ENCODE results near the gene ARHGEF18.

ARHGEF18 gene

DNA sequence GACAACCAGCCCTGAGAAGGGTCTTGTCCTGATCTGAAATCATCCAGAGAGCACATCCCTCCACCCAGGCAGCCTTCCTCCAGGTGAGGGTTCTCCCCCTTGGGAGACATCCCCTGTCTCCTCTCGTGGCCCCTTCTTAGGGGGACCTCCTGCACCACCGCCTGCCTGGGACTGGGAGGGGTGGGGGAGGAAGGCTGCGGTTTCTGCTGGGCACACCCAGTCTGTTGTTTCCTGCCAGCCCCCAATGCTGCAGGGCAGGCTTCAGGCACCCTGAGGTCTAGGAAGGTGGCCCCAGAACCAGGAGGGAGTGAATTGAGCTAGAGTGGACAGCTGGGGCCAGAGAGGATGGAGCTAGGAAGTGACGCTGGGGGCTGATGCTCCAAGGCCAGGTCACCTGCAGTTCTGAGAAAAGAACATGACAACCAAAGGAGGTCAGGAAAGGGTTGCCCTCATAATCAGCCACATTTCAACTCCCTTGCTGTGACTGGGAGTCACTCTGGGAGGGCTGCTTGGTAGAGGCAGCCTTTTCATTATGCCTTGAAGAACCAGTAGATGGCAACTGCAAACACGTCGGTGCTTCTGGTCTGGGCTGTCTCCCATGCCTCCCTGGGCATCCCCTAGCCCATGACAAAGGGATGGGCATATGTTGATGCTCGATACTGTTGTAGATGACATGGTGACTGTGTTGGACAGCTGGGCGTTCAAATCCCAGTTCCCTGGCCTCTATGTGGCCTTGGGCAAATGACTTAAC, 1.4 kb downstream of the ARHGEF18 start:
- Histone ChIP-seq H3K9ac (ENCODE audit: low read length) (no peak overlapping the region), H3K9me3 (ENCODE audit: control insufficient read depth, insufficient read depth, low read depth, low read length) (peaks cover 6% of the 10 kb centered on the region), H3K27ac (ENCODE audit: low read depth, low read length) (no peak overlapping the region), H3K4me1 (ENCODE audit: control insufficient read depth, insufficient read depth, low read length) (peaks cover 6% of the 10 kb centered on the region; the same call in 1 of the 2 replicates), H3K27me3 (ENCODE audit: control insufficient read depth, insufficient read depth, low read length) (no peaks in the 10 kb centered on the region), H3K4me3 (ENCODE audit: low read depth, low read length) (no peak overlapping the region), H3K36me3 (ENCODE audit: control insufficient read depth, insufficient read depth, low read length) (no peaks in the 10 kb centered on the region)

DNA sequence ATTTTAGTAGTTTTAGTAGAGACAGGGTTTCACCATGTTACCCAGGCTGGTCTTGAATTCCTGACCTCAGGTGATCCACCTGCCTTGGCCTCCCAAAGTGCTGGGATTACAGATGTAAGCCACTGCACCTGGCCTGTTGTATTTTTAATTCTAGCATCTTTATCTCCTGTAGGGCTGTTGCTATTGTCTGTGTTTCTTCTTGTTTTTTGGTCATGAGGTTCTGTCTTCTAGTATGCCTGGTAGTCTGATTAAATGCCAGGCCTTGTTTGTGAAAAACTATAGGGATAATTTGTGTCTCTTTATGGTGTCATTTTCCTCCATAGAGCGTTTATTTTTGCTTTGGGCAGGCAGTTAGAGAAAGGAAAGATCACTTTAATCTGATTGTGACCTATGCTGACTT, 3.1 kb downstream of the ARHGEF18 start:
- Histone ChIP-seq H3K36me3 (ENCODE audit: control insufficient read depth, insufficient read depth, low read length) (no peaks in the 10 kb centered on the region), H3K9ac (ENCODE audit: low read length) (no peak overlapping the region), H3K9me3 (ENCODE audit: control insufficient read depth, insufficient read depth, low read depth, low read length) (peaks cover 6% of the 10 kb centered on the region), H3K27ac (ENCODE audit: low read depth, low read length) (no peak overlapping the region), H3K4me1 (ENCODE audit: control insufficient read depth, insufficient read depth, low read length) (no peaks in the 10 kb centered on the region; the same call in 1 of the 2 replicates), H3K27me3 (ENCODE audit: control insufficient read depth, insufficient read depth, low read length) (no peaks in the 10 kb centered on the region), H3K4me3 (ENCODE audit: low read depth, low read length) (no peak overlapping the region)

DNA sequence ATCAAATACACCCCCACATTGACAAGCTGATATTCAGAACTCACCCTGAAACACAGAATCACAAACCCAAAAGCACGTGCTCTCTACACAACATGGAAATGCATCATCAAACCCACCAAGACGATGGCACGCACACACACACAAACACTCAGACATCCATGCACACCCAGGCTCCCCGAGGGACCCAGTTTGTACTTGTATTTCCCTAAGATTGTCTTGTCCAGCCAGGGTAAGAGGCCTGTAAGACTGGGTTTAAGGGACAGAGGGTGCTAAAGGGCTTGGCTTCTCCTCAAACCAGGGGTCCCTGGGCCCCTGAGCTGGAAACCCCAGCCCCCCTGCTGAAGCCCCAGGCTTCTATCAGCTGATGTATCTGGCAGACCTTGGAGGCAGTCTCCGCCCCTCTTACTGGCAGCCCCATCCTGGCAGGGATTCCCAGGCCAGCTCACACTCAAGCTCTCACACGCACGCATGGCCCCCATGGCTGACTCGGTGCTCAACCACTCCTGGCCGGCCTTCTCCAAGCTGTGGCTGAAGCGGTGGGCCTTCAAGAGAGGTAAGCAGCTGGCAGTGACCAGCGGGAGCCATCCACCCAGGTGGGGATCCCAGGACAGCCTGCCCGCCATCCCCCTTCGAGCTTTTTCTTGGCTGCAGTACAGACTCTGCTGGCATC, 6.5 kb downstream of the ARHGEF18 start:
- Histone ChIP-seq H3K9me3 (ENCODE audit: control insufficient read depth, insufficient read depth, low read depth, low read length) (peaks cover 6% of the 10 kb centered on the region), H3K27ac (ENCODE audit: low read depth, low read length) (no peak overlapping the region), H3K27me3 (ENCODE audit: control insufficient read depth, insufficient read depth, low read length) (no peaks in the 10 kb centered on the region), H3K4me1 (ENCODE audit: control insufficient read depth, insufficient read depth, low read length) (no peaks in the 10 kb centered on the region; the same call in 1 of the 2 replicates), H3K9ac (ENCODE audit: low read length) (no peak overlapping the region), H3K36me3 (ENCODE audit: control insufficient read depth, insufficient read depth, low read length) (no peaks in the 10 kb centered on the region), H3K4me3 (ENCODE audit: low read depth, low read length) (no peak overlapping the region)

DNA sequence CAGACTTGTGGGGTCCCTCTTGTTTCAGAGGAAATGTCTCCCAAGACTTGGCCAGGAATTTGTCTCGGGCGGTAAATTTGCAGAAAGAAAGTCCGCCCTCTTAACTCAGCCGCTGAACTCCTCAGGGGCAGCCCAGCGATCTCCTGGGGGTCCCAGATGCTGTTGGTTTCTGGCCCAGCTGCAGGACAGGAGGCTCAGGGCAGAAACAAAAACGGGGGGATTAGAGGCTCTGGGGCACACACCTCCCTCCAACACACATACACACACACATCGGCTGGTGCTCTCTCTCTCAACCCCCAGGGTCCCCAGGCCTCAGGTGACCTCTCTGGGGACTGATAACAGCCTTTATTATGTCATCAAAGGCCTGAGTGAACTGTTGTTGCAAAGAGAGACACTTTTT, 7.1 kb downstream of the ARHGEF18 start:
- no peaks in the 10 kb centered on the region for H3K27me3 ChIP-seq (ENCODE audit: control insufficient read depth, insufficient read depth, low read length)
- H3K36me3 ChIP-seq (ENCODE audit: control insufficient read depth, insufficient read depth, low read length) = no peaks in the 10 kb centered on the region
- no peak overlapping the region for H3K9ac ChIP-seq (ENCODE audit: low read length)
- no peak overlapping the region for H3K27ac ChIP-seq (ENCODE audit: low read depth, low read length)
- no peak overlapping the region for H3K4me3 ChIP-seq (ENCODE audit: low read depth, low read length)
- H3K4me1 ChIP-seq (ENCODE audit: control insufficient read depth, insufficient read depth, low read length) = no peaks in the 10 kb centered on the region; the same call in 1 of the 2 replicates
- H3K9me3 ChIP-seq (ENCODE audit: control insufficient read depth, insufficient read depth, low read depth, low read length) = peaks cover 6% of the 10 kb centered on the region

DNA sequence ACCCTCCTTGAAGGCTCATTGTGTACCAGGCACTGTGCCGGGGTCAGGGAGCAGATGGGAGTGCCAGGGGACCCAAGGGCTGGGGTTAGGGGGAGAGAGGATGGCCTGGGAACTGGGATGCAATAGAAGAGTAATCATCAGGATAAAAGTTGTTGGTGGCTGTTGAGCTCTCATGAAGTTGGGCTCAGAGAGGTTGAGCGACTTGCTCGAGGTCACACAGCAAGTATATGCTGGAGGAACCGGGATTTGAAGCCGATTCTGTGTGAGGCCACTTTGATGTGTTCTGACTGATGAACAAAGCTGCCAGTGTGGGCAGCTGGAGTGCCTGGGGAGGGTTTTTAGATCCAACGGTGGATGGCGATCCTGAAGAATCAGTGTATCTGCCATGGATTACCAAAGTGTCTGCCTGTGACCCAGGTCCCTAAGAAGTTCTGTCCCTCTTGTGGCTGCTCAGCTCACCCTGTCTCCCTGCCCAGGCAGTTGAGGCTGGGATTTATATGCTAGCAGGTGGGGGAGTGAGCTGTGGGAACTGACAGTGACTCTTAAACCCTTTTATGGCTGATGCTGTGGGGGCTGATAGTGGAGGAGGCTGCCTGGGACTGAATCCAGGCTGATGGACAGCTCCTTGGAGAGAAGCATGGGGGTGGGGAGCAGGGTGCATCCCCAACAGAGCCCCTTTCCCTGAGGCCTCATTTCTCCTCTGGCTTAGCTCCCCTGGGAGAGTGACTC, 8.3 kb downstream of the ARHGEF18 start:
- Histone ChIP-seq H3K9ac (ENCODE audit: low read length) (no peak overlapping the region), H3K36me3 (ENCODE audit: control insufficient read depth, insufficient read depth, low read length) (no peaks in the 10 kb centered on the region), H3K4me1 (ENCODE audit: control insufficient read depth, insufficient read depth, low read length) (no peaks in the 10 kb centered on the region; the same call in 1 of the 2 replicates), H3K9me3 (ENCODE audit: control insufficient read depth, insufficient read depth, low read depth, low read length) (peaks cover 2% of the 10 kb centered on the region; the same call in 1 of the 2 replicates), H3K27me3 (ENCODE audit: control insufficient read depth, insufficient read depth, low read length) (peaks cover under 1% of the 10 kb centered on the region; the same call in 1 of the 2 replicates), H3K27ac (ENCODE audit: low read depth, low read length) (no peak overlapping the region), H3K4me3 (ENCODE audit: low read depth, low read length) (no peak overlapping the region)

DNA sequence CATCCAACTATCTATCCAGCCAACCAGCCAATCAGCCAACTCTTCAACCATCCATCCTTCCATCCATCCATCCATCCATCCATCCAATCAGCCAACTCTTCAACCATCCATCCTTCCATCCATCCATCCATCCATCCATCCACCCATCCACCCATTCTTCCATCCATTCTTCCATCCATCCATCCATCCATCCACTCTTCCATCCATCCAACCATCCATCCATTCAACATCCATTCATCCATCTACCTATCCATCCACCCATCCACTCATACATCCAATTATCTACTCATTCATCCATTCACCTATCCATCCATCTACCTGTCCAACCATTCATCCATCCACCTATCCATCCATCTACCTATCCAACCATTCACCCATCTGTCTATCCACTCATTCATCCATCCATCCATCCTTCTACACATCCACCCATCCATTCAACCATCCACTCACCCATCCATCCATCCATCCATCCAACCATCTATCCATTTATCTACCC, 9.4 kb downstream of the ARHGEF18 start:
- Histone ChIP-seq H3K4me1 (ENCODE audit: control insufficient read depth, insufficient read depth, low read length) (no peaks in the 10 kb centered on the region; the same call in 1 of the 2 replicates), H3K4me3 (ENCODE audit: low read depth, low read length) (no peak overlapping the region), H3K9me3 (ENCODE audit: control insufficient read depth, insufficient read depth, low read depth, low read length) (no peaks in the 10 kb centered on the region; the same call in 1 of the 2 replicates), H3K36me3 (ENCODE audit: control insufficient read depth, insufficient read depth, low read length) (no peaks in the 10 kb centered on the region), H3K27ac (ENCODE audit: low read depth, low read length) (no peak overlapping the region), H3K9ac (ENCODE audit: low read length) (no peak overlapping the region), H3K27me3 (ENCODE audit: control insufficient read depth, insufficient read depth, low read length) (peaks cover 10% of the 10 kb centered on the region; the same call in 1 of the 2 replicates)

DNA sequence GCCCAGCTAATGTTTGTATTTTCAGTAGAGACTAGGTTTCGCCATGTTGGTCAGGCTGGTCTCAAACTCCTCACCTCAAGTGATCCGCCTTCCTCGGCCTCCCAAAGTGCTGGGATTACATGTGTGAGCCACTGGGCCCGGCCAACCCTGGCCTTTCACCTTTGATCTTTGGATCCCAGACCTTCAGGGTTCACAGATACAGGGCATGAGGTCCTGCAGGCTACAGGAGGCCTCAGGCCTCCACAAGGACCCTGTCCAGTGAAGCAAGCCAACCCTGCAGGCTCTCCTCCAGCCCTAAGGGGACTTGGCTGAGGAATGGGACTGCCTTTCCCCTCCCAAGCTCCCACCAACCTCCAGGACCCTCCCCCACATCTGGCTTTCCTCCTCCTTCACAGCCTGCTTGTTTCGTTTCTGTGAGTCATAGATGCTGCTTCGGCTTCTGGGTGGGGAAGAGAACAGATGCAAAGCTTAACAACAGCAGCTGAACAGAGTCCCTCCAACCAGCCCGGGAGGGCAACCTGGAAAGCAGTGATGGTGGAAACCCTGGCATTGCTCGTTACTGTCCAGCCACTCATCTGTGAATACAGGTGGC, 11.8 kb downstream of the ARHGEF18 start:
- no peaks in the 10 kb centered on the region for H3K36me3 ChIP-seq (ENCODE audit: control insufficient read depth, insufficient read depth, low read length)
- H3K4me3 ChIP-seq (ENCODE audit: low read depth, low read length) = no peak overlapping the region
- peaks cover 31% of the 10 kb centered on the region; the same call in 1 of the 2 replicates for H3K27me3 ChIP-seq (ENCODE audit: control insufficient read depth, insufficient read depth, low read length)

DNA sequence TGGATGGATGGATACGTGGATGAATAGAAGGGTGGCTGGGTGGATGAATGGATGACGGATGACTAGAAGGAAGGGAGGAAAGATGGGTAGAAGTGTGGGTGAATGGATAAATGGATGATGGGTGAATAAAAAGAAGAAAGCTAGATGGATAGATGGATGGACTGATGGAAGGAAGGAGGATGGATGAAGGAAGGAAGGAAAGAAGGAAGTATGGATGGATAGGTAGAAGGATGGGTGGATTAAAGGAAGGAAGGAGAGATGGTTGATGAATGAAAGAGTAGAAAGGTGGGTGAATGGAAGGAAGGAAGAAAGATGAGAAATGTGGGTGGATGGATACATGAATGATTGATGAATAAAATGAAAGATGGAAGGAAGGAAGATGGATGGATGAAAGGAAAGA, 14.5 kb downstream of the ARHGEF18 start:
- H3K4me3 ChIP-seq (ENCODE audit: low read depth, low read length) = no peak overlapping the region
- H3K9ac ChIP-seq (ENCODE audit: low read length) = no peak overlapping the region
- peaks cover 32% of the 10 kb centered on the region; the same call in 1 of the 2 replicates for H3K27me3 ChIP-seq (ENCODE audit: control insufficient read depth, insufficient read depth, low read length)
- no peaks in the 10 kb centered on the region; the same call in 1 of the 2 replicates for H3K9me3 ChIP-seq (ENCODE audit: control insufficient read depth, insufficient read depth, low read depth, low read length)
- H3K36me3 ChIP-seq (ENCODE audit: control insufficient read depth, insufficient read depth, low read length) = no peaks in the 10 kb centered on the region
- H3K4me1 ChIP-seq (ENCODE audit: control insufficient read depth, insufficient read depth, low read length) = no peaks in the 10 kb centered on the region
- H3K27ac ChIP-seq (ENCODE audit: low read depth, low read length) = no peak overlapping the region

More for the DNA sequence above, 11.8 kb downstream of the ARHGEF18 start:
- no peaks in the 10 kb centered on the region; the same call in 1 of the 2 replicates for H3K9me3 ChIP-seq (ENCODE audit: control insufficient read depth, insufficient read depth, low read depth, low read length)
- H3K9ac ChIP-seq (ENCODE audit: low read length) = no peak overlapping the region
- H3K4me1 ChIP-seq (ENCODE audit: control insufficient read depth, insufficient read depth, low read length) = no peaks in the 10 kb centered on the region; the same call in 1 of the 2 replicates
- no peak overlapping the region for H3K27ac ChIP-seq (ENCODE audit: low read depth, low read length)

DNA sequence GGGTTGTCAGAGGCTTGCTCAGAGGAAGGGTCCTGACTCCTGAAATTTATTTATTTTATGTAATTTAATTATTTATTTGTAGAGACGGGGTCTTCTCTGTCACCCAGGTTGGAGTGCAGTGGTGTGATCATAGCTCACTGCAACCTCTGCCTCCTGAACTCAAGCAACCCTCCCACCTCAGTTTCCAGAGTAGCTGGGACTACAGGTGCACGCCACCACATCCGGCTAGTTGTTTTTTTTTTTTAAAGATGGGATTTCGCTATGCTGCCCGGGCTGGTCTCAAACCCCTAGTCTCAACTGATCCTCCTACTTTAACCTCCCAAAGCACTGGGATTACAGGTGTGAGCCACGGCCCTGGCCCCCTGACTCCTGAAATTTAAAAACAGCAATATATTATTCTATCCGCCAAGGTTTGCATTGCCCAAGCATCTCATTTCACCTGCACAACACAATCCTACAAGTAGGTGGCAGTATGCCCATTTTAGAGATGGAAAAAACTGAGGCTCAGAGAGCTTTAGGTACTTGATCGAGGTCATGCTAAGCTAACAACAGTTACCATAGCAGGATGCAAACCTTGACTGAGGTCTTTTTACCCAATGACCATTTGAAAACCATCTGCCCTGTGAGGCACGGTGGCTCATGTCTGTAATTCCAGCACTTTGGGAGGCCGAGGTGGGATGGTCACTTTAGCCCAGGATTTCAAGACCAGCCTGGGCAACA, 18.1 kb downstream of the ARHGEF18 start:
- Histone ChIP-seq H3K9me3 (ENCODE audit: control insufficient read depth, insufficient read depth, low read depth, low read length) (no peaks in the 10 kb centered on the region), H3K27ac (ENCODE audit: low read depth, low read length) (no peak overlapping the region), H3K4me3 (ENCODE audit: low read depth, low read length) (no peak overlapping the region), H3K36me3 (ENCODE audit: control insufficient read depth, insufficient read depth, low read length) (no peaks in the 10 kb centered on the region), H3K9ac (ENCODE audit: low read length) (no peak overlapping the region), H3K27me3 (ENCODE audit: control insufficient read depth, insufficient read depth, low read length) (peaks cover 32% of the 10 kb centered on the region; the same call in 1 of the 2 replicates), H3K4me1 (ENCODE audit: control insufficient read depth, insufficient read depth, low read length) (no peaks in the 10 kb centered on the region)

DNA sequence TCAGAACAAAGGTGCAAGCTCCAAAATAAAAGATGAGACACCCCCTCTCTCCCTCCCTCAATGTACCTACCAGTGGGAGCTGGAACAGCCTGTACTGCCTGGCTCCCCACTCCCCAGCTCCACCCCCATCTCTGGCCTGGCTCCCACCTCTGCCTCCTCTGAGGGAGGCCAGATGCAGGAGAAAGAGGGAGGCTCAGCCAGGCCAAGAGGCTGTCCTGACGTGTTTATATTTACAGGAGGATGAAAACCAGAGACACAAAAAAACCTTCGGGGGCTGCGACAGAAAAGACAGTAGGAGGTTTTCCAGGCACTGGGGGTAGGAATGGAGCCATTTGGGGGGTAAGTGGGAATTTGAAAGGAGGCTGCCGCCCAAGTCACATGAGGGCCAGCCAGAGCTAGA, 19.7 kb downstream of the ARHGEF18 start:
- Histone ChIP-seq H3K9ac (ENCODE audit: low read length) (no peak overlapping the region), H3K4me1 (ENCODE audit: control insufficient read depth, insufficient read depth, low read length) (no peaks in the 10 kb centered on the region), H3K36me3 (ENCODE audit: control insufficient read depth, insufficient read depth, low read length) (no peaks in the 10 kb centered on the region), H3K27me3 (ENCODE audit: control insufficient read depth, insufficient read depth, low read length) (peaks cover 18% of the 10 kb centered on the region; the same call in 1 of the 2 replicates), H3K27ac (ENCODE audit: low read depth, low read length) (no peak overlapping the region), H3K4me3 (ENCODE audit: low read depth, low read length) (no peak overlapping the region), H3K9me3 (ENCODE audit: control insufficient read depth, insufficient read depth, low read depth, low read length) (no peaks in the 10 kb centered on the region)

Data from HUES6 (cell line).